ENCODE results near the gene MRPL1.
"Not testable (repeated sequence)": the region's sequence is repeated elsewhere in the genome, so short reads cannot be mapped to it uniquely, and the experiment has no call there.

Gene MRPL1

DNA sequence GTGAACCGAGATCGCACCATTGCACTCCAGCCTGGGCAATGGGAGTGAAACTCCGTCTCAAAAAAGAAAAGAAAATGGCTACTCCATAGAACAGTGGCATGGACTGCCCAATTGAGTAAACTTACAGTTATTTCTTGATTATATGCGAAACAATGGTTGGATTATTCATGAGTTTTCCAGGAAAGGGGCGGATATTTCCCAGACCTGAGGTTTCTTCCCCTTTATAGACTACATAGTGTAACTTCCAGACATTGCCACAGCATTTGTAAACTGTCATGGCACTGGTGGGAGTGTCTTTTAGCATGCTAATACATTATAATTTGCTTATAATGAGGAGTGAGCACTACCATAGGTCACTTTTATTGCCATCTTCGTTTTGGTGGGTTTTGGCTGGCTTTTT lies 14.1 kb upstream of the MRPL1 start:
- Histone ChIP-seq H3K4me3 (ENCODE audit: low read length in 2 of 2) (no peak overlapping the region), H3K27ac (ENCODE audit: low read depth in 2 of 2, low read length in 2 of 2) (no peak overlapping the region), H3K36me3 (ENCODE audit: control insufficient read depth in 2 of 2, insufficient read depth in 2 of 2, low read length in 2 of 2) (no peaks in the 10 kb centered on the region), H3K9ac (ENCODE audit: low read depth in 1 of 2, low read length in 2 of 2) (no peak overlapping the region), H3K9me3 (ENCODE audit: control insufficient read depth in 2 of 2, low read length in 2 of 2) (no peaks in the 10 kb centered on the region), H3K4me1 (ENCODE audit: control insufficient read depth in 2 of 2, insufficient read depth in 2 of 2, low read length in 2 of 2) (peaks cover 0 to 3% of the 10 kb centered on the region in 2 donors), H3K27me3 (ENCODE audit: control insufficient read depth in 2 of 2, insufficient read depth in 2 of 2, low read length in 2 of 2) (no peaks in the 10 kb centered on the region)

GRCh38 chr4:77849278-77849965 lies 13.2 kb upstream of the MRPL1 start:
- H3K27ac ChIP-seq (ENCODE audit: low read depth in 2 of 2, low read length in 2 of 2): no peak overlapping the region
- no peaks in the 10 kb centered on the region for H3K27me3 ChIP-seq (ENCODE audit: control insufficient read depth in 2 of 2, insufficient read depth in 2 of 2, low read length in 2 of 2)
- no peak overlapping the region for H3K4me3 ChIP-seq (ENCODE audit: low read length in 2 of 2)
- peaks cover 0 to 3% of the 10 kb centered on the region in 2 donors for H3K4me1 ChIP-seq (ENCODE audit: control insufficient read depth in 2 of 2, insufficient read depth in 2 of 2, low read length in 2 of 2)
- no peaks in the 10 kb centered on the region for H3K9me3 ChIP-seq (ENCODE audit: control insufficient read depth in 2 of 2, low read length in 2 of 2)
- no peak overlapping the region for H3K9ac ChIP-seq (ENCODE audit: low read depth in 1 of 2, low read length in 2 of 2)
- no peaks in the 10 kb centered on the region for H3K36me3 ChIP-seq (ENCODE audit: control insufficient read depth in 2 of 2, insufficient read depth in 2 of 2, low read length in 2 of 2)

GRCh38 chr4:77852892-77853495 lies 9.6 kb upstream of the MRPL1 start:
- Histone ChIP-seq H3K9me3 (ENCODE audit: control insufficient read depth in 2 of 2, low read length in 2 of 2) (no peaks in the 10 kb centered on the region), H3K4me3 (ENCODE audit: low read length in 2 of 2) (peak overlapping the region in 1 of 2 donors; percentile 44), H3K27me3 (ENCODE audit: control insufficient read depth in 2 of 2, insufficient read depth in 2 of 2, low read length in 2 of 2) (no peaks in the 10 kb centered on the region), H3K36me3 (ENCODE audit: control insufficient read depth in 2 of 2, insufficient read depth in 2 of 2, low read length in 2 of 2) (no peaks in the 10 kb centered on the region), H3K27ac (ENCODE audit: low read depth in 2 of 2, low read length in 2 of 2) (peak overlapping the region; percentile 34 to 74), H3K4me1 (ENCODE audit: control insufficient read depth in 2 of 2, insufficient read depth in 2 of 2, low read length in 2 of 2) (peaks cover 0 to 3% of the 10 kb centered on the region in 2 donors), H3K9ac (ENCODE audit: low read depth in 1 of 2, low read length in 2 of 2) (no peak overlapping the region)

GRCh38 chr4:77854431-77855111 lies 8.1 kb upstream of the MRPL1 start:
- H3K4me1 ChIP-seq (ENCODE audit: control insufficient read depth in 2 of 2, insufficient read depth in 2 of 2, low read length in 2 of 2): peaks cover 0 to 5% of the 10 kb centered on the region in 2 donors
- H3K27ac ChIP-seq (ENCODE audit: low read depth in 2 of 2, low read length in 2 of 2): peak overlapping the region; percentile 36 to 62
- H3K27me3 ChIP-seq (ENCODE audit: control insufficient read depth in 2 of 2, insufficient read depth in 2 of 2, low read length in 2 of 2): no peaks in the 10 kb centered on the region
- H3K9me3 ChIP-seq (ENCODE audit: control insufficient read depth in 2 of 2, low read length in 2 of 2): no peaks in the 10 kb centered on the region
- no peak overlapping the region for H3K4me3 ChIP-seq (ENCODE audit: low read length in 2 of 2)
- no peaks in the 10 kb centered on the region for H3K36me3 ChIP-seq (ENCODE audit: control insufficient read depth in 2 of 2, insufficient read depth in 2 of 2, low read length in 2 of 2)
- H3K9ac ChIP-seq (ENCODE audit: low read depth in 1 of 2, low read length in 2 of 2): peak overlapping the region in 1 of 2 donors; percentile 38

DNA sequence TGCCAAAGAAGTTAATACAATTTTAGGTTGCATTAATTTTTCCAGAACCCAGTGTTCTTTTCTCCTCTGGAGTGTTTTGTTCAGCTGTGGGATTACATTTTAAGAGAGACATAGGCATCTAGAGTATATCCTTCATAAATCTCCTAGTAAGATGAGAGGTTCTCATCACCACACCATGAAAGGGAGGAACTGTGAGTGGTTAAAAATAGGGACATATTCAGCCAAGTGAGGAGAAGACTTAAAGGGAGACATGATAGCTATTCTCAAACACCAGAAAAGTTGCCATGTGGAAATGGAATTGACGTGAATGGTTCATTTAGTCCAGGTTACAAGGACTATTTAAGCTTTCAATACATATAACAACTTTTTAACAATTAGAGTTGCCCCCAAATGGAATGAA lies 6.5 kb upstream of the MRPL1 start:
- Histone ChIP-seq H3K9me3 (ENCODE audit: control insufficient read depth in 2 of 2, low read length in 2 of 2) (no peaks in the 10 kb centered on the region), H3K27ac (ENCODE audit: low read depth in 2 of 2, low read length in 2 of 2) (no peak overlapping the region), H3K4me1 (ENCODE audit: control insufficient read depth in 2 of 2, insufficient read depth in 2 of 2, low read length in 2 of 2) (peaks cover 0 to 5% of the 10 kb centered on the region in 2 donors), H3K36me3 (ENCODE audit: control insufficient read depth in 2 of 2, insufficient read depth in 2 of 2, low read length in 2 of 2) (no peaks in the 10 kb centered on the region), H3K4me3 (ENCODE audit: low read length in 2 of 2) (no peak overlapping the region), H3K27me3 (ENCODE audit: control insufficient read depth in 2 of 2, insufficient read depth in 2 of 2, low read length in 2 of 2) (no peaks in the 10 kb centered on the region), H3K9ac (ENCODE audit: low read depth in 1 of 2, low read length in 2 of 2) (no peak overlapping the region)

DNA sequence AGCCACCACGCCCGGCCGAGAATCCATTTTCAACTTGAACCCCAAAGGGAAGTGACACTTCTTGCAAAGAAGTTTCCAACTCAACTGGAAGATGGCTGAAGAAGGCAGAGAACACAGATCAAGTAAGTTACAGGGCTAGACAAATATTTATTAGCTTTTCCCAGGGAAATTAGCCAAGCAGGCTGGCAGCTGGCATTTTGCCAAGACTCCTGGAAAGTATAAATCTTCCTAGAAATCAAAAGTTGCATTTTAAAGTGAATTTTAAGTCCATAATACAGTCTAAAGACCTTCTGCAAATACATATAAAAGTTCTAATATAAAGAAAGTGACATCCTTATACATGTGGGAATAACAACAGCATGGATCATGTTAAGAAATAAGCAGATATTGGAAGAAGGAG lies 3.4 kb upstream of the MRPL1 start:
- H3K9ac ChIP-seq (ENCODE audit: low read depth in 1 of 2, low read length in 2 of 2): no peak overlapping the region
- no peak overlapping the region for H3K27ac ChIP-seq (ENCODE audit: low read depth in 2 of 2, low read length in 2 of 2)
- H3K4me1 ChIP-seq (ENCODE audit: control insufficient read depth in 2 of 2, insufficient read depth in 2 of 2, low read length in 2 of 2): peaks cover 5 to 10% of the 10 kb centered on the region in 2 donors
- no peaks in the 10 kb centered on the region for H3K9me3 ChIP-seq (ENCODE audit: control insufficient read depth in 2 of 2, low read length in 2 of 2)
- H3K36me3 ChIP-seq (ENCODE audit: control insufficient read depth in 2 of 2, insufficient read depth in 2 of 2, low read length in 2 of 2): no peaks in the 10 kb centered on the region
- no peak overlapping the region for H3K4me3 ChIP-seq (ENCODE audit: low read length in 2 of 2)
- no peaks in the 10 kb centered on the region for H3K27me3 ChIP-seq (ENCODE audit: control insufficient read depth in 2 of 2, insufficient read depth in 2 of 2, low read length in 2 of 2)

DNA sequence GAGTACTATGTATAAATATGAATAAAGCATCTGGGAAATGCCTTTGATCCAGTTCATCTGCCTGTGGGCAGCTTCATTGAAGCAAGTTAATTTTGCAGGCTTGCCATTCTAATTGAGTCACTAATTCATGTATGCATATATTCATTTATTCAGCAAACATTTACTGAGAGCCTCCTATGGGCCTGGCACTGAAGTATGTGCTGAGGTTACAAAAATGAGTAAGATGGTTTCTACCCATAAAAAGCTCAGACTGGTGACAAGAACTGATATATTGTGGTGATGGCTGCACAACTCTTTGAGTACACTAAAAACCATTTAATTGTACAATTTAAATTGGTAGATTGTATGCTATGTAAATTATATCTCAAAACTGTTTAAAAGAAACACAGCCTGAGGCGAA lies 1.1 kb upstream of the MRPL1 start:
- peak overlapping the region; percentile 90 to 92 for H3K27ac ChIP-seq (ENCODE audit: low read depth in 2 of 2, low read length in 2 of 2)
- no peaks in the 10 kb centered on the region for H3K36me3 ChIP-seq (ENCODE audit: control insufficient read depth in 2 of 2, insufficient read depth in 2 of 2, low read length in 2 of 2)
- peaks cover 5 to 10% of the 10 kb centered on the region in 2 donors for H3K4me1 ChIP-seq (ENCODE audit: control insufficient read depth in 2 of 2, insufficient read depth in 2 of 2, low read length in 2 of 2)
- peak overlapping the region; percentile 88 to 94 for H3K9ac ChIP-seq (ENCODE audit: low read depth in 1 of 2, low read length in 2 of 2)
- H3K4me3 ChIP-seq (ENCODE audit: low read length in 2 of 2): peak overlapping the region; percentile 96 to 99
- no peaks in the 10 kb centered on the region for H3K9me3 ChIP-seq (ENCODE audit: control insufficient read depth in 2 of 2, low read length in 2 of 2)
- no peaks in the 10 kb centered on the region for H3K27me3 ChIP-seq (ENCODE audit: control insufficient read depth in 2 of 2, insufficient read depth in 2 of 2, low read length in 2 of 2)

- Histone ChIP-seq H3K27ac (ENCODE audit: low read depth in 2 of 2, low read length in 2 of 2) (peak overlapping the region; percentile 90 to 92), H3K4me3 (ENCODE audit: low read length in 2 of 2) (peak overlapping the region; percentile 96 to 99), H3K9ac (ENCODE audit: low read depth in 1 of 2, low read length in 2 of 2) (peak overlapping the region; percentile 88 to 94), H3K4me1 (ENCODE audit: control insufficient read depth in 2 of 2, insufficient read depth in 2 of 2, low read length in 2 of 2) (peaks cover 5 to 10% of the 10 kb centered on the region in 2 donors)
- not testable (repeated sequence) for H3K27me3 ChIP-seq (ENCODE audit: control insufficient read depth in 2 of 2, insufficient read depth in 2 of 2, low read length in 2 of 2); H3K36me3 ChIP-seq (ENCODE audit: control insufficient read depth in 2 of 2, insufficient read depth in 2 of 2, low read length in 2 of 2); H3K9me3 ChIP-seq (ENCODE audit: control insufficient read depth in 2 of 2, low read length in 2 of 2)
Measured at GRCh38 chr4:77863341-77863740, 711 bp downstream of the MRPL1 start.

DNA sequence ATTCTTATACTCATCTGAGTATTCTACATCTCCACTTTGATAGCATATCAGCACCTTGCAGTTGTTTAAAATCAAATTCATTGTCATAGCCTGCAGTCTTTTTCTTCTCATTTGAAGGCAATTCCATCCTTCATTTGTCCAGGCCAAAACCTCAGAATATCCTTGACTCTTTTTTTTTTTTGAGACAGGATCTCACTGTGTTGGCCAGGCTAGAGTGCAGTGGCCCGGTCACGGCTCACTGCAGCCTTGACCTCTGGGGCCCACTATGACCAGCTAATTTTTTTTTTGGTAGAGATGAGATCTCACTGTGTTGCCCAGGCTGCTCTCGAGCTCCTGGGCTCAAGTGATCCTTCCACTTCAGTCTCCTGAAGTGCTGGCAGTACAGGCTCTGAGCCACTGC lies 2.6 kb downstream of the MRPL1 start:
- Histone ChIP-seq H3K9ac (ENCODE audit: low read depth in 1 of 2, low read length in 2 of 2) (no peak overlapping the region), H3K27me3 (ENCODE audit: control insufficient read depth in 2 of 2, insufficient read depth in 2 of 2, low read length in 2 of 2) (no peaks in the 10 kb centered on the region), H3K36me3 (ENCODE audit: control insufficient read depth in 2 of 2, insufficient read depth in 2 of 2, low read length in 2 of 2) (peaks cover 0 to 2% of the 10 kb centered on the region in 2 donors), H3K9me3 (ENCODE audit: control insufficient read depth in 2 of 2, low read length in 2 of 2) (no peaks in the 10 kb centered on the region), H3K4me3 (ENCODE audit: low read length in 2 of 2) (no peak overlapping the region), H3K4me1 (ENCODE audit: control insufficient read depth in 2 of 2, insufficient read depth in 2 of 2, low read length in 2 of 2) (peaks cover 5 to 8% of the 10 kb centered on the region in 2 donors), H3K27ac (ENCODE audit: low read depth in 2 of 2, low read length in 2 of 2) (no peak overlapping the region)

GRCh38 chr4:77872723-77873445 lies 10.3 kb downstream of the MRPL1 start:
- no peak overlapping the region for H3K4me3 ChIP-seq (ENCODE audit: low read length in 2 of 2)
- H3K27me3 ChIP-seq (ENCODE audit: control insufficient read depth in 2 of 2, insufficient read depth in 2 of 2, low read length in 2 of 2): no peaks in the 10 kb centered on the region
- peaks cover 0 to 13% of the 10 kb centered on the region in 2 donors for H3K36me3 ChIP-seq (ENCODE audit: control insufficient read depth in 2 of 2, insufficient read depth in 2 of 2, low read length in 2 of 2)
- H3K9ac ChIP-seq (ENCODE audit: low read depth in 1 of 2, low read length in 2 of 2): no peak overlapping the region
- no peaks in the 10 kb centered on the region for H3K9me3 ChIP-seq (ENCODE audit: control insufficient read depth in 2 of 2, low read length in 2 of 2)
- no peaks in the 10 kb centered on the region for H3K4me1 ChIP-seq (ENCODE audit: control insufficient read depth in 2 of 2, insufficient read depth in 2 of 2, low read length in 2 of 2)
- H3K27ac ChIP-seq (ENCODE audit: low read depth in 2 of 2, low read length in 2 of 2): no peak overlapping the region
